Measurements from ENCODE around the gene PREP. TPM values are rescaled to one million over a fixed set of nuclear protein-coding genes. Genes with fewer than 3 reads are reported as not detected.

The PREP gene
- total RNA-seq, 6 experiments from 2014 or later = 35.4 to 42.1 (median 36.8) TPM

DNA sequence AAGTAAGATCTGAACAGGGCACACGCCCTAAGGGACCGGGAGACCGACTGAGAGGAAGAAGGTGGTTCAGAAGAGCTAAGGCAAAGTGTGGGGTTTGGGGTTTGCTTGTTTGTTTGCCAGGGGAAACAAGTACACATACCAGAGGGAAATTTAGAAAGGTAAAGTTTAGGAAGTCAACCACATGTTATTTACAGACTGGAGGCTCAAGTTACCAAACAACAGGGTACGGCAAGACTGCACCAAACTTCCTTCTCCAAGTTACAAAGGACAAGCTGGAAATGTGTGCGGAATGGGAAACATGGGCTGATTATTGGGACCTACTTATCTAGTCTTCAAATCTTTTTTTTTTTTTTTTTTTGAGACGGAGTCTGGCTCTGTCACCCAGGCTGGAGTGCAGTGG lies 11.2 kb downstream of the PREP start:
- Mint-ChIP-seq H3K27me3 (ENCODE audit: insufficient read depth) (no peaks in the 10 kb centered on the region), H3K36me3 (ENCODE audit: low read depth) (peaks cover 10% of the 10 kb centered on the region), H3K4me1 (ENCODE audit: low read depth) (no peaks in the 10 kb centered on the region), H3K27ac (no peak overlapping the region), H3K9me3 (no peaks in the 10 kb centered on the region), H3K4me3 (no peak overlapping the region)
- TF ChIP-seq, protein P1, sequence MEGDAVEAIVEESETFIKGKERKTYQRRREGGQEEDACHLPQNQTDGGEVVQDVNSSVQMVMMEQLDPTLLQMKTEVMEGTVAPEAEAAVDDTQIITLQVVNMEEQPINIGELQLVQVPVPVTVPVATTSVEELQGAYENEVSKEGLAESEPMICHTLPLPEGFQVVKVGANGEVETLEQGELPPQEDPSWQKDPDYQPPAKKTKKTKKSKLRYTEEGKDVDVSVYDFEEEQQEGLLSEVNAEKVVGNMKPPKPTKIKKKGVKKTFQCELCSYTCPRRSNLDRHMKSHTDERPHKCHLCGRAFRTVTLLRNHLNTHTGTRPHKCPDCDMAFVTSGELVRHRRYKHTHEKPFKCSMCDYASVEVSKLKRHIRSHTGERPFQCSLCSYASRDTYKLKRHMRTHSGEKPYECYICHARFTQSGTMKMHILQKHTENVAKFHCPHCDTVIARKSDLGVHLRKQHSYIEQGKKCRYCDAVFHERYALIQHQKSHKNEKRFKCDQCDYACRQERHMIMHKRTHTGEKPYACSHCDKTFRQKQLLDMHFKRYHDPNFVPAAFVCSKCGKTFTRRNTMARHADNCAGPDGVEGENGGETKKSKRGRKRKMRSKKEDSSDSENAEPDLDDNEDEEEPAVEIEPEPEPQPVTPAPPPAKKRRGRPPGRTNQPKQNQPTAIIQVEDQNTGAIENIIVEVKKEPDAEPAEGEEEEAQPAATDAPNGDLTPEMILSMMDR (IDR thresholded peaks at IDR 0.05) = no peak
- no peak for DNase-seq

DNA sequence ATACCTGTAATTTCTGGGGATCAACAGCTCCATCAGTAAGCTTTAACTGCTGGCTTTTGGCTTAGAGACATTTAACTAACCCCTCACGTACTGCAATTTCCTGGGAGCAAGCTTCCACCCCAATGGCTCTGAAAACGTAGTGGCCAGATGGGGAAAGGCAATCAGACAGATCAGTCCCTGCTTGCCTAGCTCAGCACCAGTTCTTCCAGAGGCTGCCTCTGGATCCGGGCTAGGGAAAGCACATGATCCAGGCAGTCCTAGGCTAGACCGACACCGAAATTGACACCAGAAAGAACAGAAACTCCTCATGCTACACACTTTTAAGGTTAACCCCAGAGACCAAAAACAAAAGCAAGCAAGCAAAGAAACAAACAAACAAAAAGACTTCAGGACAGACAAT lies 13.3 kb downstream of the PREP start:
- no peak for DNase-seq

DNA sequence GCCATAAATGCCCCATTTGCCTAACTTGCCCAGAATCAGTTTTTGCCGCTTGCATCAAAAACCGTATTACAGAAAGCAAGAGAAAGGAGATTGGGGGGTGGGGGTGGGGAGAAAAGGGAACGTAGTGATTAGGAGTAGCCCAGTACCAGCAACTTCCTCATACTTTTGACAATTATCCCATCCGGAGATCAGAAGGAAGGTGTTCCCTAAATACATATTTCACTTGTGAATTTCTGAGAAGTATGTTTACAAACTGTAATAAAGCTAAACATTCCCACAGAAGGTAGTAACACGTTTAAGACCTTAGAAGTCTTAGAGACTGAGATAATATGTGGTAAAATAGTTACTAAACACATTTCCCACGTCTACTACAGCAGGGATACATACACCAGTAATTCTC lies 14.5 kb downstream of the PREP start:
- H3K4me3 Mint-ChIP-seq = no peak overlapping the region
- peaks cover 5% of the 10 kb centered on the region for H3K36me3 Mint-ChIP-seq (ENCODE audit: low read depth)
- no peaks in the 10 kb centered on the region for H3K9me3 Mint-ChIP-seq
- H3K4me1 Mint-ChIP-seq (ENCODE audit: low read depth) = 0 out of 2 replicates have a peak, but pooled peaks cover 8% of the 10 kb centered on the region
- DNase-seq = no peak
- no peak overlapping the region for H3K27ac Mint-ChIP-seq
- TF ChIP-seq, protein P1 (IDR thresholded peaks at IDR 0.05) = no peak
- no peaks in the 10 kb centered on the region for H3K27me3 Mint-ChIP-seq (ENCODE audit: insufficient read depth)

More for the DNA sequence above, 13.3 kb downstream of the PREP start:
- Mint-ChIP-seq H3K4me3 (no peak overlapping the region), H3K27ac (no peak overlapping the region), H3K36me3 (ENCODE audit: low read depth) (peaks cover 5% of the 10 kb centered on the region), H3K9me3 (no peaks in the 10 kb centered on the region), H3K4me1 (ENCODE audit: low read depth) (no peaks in the 10 kb centered on the region), H3K27me3 (ENCODE audit: insufficient read depth) (no peaks in the 10 kb centered on the region)
- TF ChIP-seq, protein P1 (IDR thresholded peaks at IDR 0.05) = no peak

DNA sequence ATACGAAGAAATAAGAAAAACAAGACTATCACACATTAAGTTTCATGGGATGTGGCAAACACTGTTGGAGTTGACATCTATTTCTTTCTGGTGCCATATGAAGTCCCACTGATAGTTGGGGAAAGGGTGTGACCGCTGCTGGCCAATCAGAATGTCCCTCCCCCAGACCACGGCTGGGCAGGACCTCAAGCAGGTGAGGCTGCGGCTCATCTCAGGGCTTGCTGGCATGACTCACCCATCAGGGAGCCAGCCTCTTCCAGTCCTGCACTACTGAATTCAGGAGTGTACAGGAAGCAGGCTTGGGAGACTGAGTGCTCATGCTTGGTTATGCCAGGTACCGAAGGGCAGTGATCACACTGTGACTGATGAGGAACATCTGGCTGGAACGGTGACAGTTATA lies 18.9 kb downstream of the PREP start:
- no peaks in the 10 kb centered on the region for H3K36me3 Mint-ChIP-seq (ENCODE audit: low read depth)

DNA sequence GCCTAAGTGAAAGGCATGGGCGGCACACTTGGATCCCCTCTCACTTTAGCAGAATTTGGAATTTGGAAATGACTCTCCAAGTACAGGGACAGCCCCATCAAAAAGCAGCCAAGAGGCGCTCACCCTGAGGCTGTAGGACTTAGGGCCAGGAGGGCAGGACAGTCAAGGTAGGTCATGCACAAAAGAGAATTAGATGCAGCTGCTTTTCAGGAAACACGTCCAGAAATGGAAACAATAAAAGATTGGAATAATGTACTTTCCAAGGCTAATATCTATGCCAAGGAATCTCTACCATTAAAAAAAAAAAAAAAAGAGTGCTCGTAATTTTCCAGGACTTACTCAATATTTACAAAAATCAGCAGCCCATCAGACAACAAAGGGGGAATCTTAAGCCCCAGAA lies 19.9 kb downstream of the PREP start:
- H3K9me3 Mint-ChIP-seq = no peaks in the 10 kb centered on the region
- no peaks in the 10 kb centered on the region for H3K36me3 Mint-ChIP-seq (ENCODE audit: low read depth)
- peaks cover 17% of the 10 kb centered on the region for H3K4me1 Mint-ChIP-seq (ENCODE audit: low read depth)
- TF ChIP-seq, protein P1 (IDR thresholded peaks at IDR 0.05) = no peak
- no peak overlapping the region for H3K4me3 Mint-ChIP-seq
- H3K27me3 Mint-ChIP-seq (ENCODE audit: insufficient read depth) = no peaks in the 10 kb centered on the region
- no peak for DNase-seq
- H3K27ac Mint-ChIP-seq = peak overlapping the region; percentile 50; the same call in 1 of the 2 replicates

More for the DNA sequence above, 18.9 kb downstream of the PREP start:
- Mint-ChIP-seq H3K27ac (no peak overlapping the region), H3K4me1 (ENCODE audit: low read depth) (peaks cover 17% of the 10 kb centered on the region), H3K27me3 (ENCODE audit: insufficient read depth) (no peaks in the 10 kb centered on the region), H3K9me3 (no peaks in the 10 kb centered on the region), H3K4me3 (no peak overlapping the region)
- DNase-seq = no peak
- TF ChIP-seq, protein P1 (IDR thresholded peaks at IDR 0.05) = no peak

DNA sequence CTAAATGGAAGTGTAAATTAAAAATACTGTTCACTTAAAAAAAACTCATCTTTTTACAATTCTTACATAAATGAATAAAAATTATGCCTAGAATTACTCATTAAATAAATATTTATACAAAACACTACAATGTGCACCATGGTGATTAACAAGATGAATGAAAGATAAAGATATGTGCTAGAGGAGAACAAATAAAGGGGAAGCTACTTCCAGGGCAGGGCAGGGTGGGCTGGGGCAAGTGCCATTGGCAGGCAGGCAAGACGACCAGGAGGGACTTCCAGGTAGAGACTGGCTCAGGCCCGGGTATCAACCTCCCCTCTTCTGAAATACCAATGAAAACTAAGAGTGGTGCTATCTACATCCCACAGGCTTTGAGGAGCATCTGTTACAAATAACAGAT lies 20.4 kb downstream of the PREP start:
- TF ChIP-seq, protein P1 (IDR thresholded peaks at IDR 0.05) = no peak

More for the DNA sequence above, 20.4 kb downstream of the PREP start:
- H3K4me1 Mint-ChIP-seq (ENCODE audit: low read depth) = peaks cover 17% of the 10 kb centered on the region
- H3K27ac Mint-ChIP-seq = peak overlapping the region; percentile 50; the same call in 1 of the 2 replicates
- H3K9me3 Mint-ChIP-seq = no peaks in the 10 kb centered on the region
- no peaks in the 10 kb centered on the region for H3K27me3 Mint-ChIP-seq (ENCODE audit: insufficient read depth)
- no peak for DNase-seq
- no peaks in the 10 kb centered on the region for H3K36me3 Mint-ChIP-seq (ENCODE audit: low read depth)
- no peak overlapping the region for H3K4me3 Mint-ChIP-seq
